22Rv1 (cell line): ENCODE results near the gene OPRM1.
A peak's percentile ranks its signal among the peaks of the same experiment; 100 is the strongest.

Experiments used
- ZFX ChIP-seq: fragments of 450-650 bp; IDR thresholded peaks from 2 replicates; pipeline ENCODE4 v1.6.1; 2017; ENCODE audit warnings: antibody characterized with exemption, borderline replicate concordance
- TF ChIP-seq, protein P1 (sequence below): fragments of 450-650 bp; IDR thresholded peaks from 2 replicates; pipeline ENCODE4 v1.5.1; 2017; ENCODE audit warnings: mild to moderate bottlenecking

DNA sequence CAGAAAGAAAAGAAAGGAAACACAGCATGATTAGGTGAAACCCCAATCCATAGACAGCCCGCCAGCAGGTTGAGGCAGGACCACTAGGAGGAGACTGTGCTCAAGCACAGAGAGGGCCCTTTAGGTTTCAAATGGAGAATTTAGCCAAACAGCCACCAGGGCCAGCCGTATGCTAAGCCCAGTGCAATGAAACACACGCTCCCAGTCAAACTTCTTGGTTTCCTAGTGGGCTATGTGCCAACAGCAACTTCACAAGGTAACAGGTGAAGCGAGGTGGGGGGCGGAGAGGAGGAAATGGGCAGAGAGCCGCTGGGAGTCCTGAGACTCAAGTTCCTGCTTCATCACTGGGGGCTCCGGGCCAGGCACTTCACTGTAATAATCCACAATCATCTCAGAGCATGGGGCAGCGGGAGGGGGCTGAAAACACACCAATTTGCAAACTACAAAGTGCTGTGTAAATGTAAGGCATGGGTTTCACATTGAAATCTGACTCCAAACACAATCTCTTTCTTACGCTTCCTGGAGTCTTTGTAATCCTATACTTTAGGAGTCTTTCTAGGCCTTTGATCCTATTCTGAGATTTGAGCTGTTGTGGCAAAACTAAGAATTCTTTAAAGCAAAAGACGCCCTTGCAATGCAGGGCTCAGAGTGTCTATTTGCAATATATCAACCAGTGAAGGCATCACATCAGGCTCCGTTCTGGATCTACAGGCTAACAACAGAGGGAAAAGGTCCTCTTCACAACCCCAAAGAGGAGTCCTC lies 117.3 kb downstream of the OPRM1 start:
- TF ChIP-seq, protein P1, sequence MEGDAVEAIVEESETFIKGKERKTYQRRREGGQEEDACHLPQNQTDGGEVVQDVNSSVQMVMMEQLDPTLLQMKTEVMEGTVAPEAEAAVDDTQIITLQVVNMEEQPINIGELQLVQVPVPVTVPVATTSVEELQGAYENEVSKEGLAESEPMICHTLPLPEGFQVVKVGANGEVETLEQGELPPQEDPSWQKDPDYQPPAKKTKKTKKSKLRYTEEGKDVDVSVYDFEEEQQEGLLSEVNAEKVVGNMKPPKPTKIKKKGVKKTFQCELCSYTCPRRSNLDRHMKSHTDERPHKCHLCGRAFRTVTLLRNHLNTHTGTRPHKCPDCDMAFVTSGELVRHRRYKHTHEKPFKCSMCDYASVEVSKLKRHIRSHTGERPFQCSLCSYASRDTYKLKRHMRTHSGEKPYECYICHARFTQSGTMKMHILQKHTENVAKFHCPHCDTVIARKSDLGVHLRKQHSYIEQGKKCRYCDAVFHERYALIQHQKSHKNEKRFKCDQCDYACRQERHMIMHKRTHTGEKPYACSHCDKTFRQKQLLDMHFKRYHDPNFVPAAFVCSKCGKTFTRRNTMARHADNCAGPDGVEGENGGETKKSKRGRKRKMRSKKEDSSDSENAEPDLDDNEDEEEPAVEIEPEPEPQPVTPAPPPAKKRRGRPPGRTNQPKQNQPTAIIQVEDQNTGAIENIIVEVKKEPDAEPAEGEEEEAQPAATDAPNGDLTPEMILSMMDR: peak; percentile 60
- TF ChIP-seq ZFX: no peak
